22Rv1 (cell line): ENCODE results near the gene LMAN1.

Experiments
- H3K27ac ChIP-seq: fragments of 450-650 bp; 2 replicates; pipeline ENCODE4 v1.5.1; 2017
- ZFX ChIP-seq: fragments of 450-650 bp; IDR thresholded peaks from 2 replicates; pipeline ENCODE4 v1.6.1; 2017; ENCODE audit warnings: antibody characterized with exemption, borderline replicate concordance
- TF ChIP-seq, protein P1 (sequence below): fragments of 450-650 bp; IDR thresholded peaks from 2 replicates; pipeline ENCODE4 v1.5.1; 2017; ENCODE audit warnings: mild to moderate bottlenecking

LMAN1 gene

DNA sequence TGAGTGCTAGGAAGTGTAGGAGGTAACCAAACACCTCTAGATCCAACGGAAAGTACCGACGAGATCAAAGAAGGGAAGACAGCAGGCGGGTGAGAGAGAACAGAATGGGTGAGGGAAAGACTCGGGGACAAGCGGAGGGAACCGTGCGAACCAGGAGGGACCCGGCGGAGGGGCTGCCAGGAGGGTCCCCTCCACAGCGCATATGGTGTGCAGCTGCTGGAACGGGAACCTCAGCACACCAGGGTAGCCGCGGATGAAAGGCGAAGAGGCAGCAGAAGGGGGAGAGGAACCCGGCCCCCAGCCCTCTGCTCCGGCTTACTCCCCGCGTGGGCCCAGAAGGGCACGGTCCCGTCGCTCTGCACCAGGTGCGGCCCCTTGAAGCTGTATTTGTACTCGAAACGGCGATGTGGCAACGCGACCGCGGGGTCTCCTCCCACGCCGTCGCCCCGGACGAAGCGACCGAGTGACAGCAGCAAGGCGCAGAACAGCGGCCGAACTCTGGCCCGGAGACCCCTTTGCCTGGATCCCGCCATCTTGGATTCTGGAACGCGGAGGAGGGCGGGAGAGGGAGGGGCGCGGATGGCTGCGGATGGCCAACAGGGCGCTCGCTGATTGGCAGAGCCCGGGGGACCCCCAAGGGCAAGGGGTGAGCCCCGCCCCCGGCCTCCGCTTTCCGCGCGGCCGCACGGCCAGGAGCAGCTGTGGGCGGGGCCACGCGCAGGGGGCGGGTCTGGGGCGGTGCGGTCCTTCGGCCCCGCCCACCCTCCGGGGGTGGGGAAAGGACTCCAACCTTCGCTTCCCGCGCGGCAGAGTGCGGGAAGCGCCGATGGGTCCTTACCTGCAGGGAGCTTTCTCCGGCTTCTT is at the start of gene LMAN1:
Gene LMAN1, minus strand, starts transcription at position 554 of the 864 bp plus-strand sequence. Its CDS starts 21 bp downstream, at position 533.
- TF ChIP-seq ZFX, result no peak
- TF ChIP-seq, protein P1, sequence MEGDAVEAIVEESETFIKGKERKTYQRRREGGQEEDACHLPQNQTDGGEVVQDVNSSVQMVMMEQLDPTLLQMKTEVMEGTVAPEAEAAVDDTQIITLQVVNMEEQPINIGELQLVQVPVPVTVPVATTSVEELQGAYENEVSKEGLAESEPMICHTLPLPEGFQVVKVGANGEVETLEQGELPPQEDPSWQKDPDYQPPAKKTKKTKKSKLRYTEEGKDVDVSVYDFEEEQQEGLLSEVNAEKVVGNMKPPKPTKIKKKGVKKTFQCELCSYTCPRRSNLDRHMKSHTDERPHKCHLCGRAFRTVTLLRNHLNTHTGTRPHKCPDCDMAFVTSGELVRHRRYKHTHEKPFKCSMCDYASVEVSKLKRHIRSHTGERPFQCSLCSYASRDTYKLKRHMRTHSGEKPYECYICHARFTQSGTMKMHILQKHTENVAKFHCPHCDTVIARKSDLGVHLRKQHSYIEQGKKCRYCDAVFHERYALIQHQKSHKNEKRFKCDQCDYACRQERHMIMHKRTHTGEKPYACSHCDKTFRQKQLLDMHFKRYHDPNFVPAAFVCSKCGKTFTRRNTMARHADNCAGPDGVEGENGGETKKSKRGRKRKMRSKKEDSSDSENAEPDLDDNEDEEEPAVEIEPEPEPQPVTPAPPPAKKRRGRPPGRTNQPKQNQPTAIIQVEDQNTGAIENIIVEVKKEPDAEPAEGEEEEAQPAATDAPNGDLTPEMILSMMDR, result no peak
- peak within 1 kb of the TSS; percentile 76 for H3K27ac ChIP-seq

- no peak overlapping the region for H3K27ac ChIP-seq
- TF ChIP-seq, protein P1, result peak; percentile 90
- no peak for TF ChIP-seq ZFX
Measured at GRCh38 chr18:59402432-59403090, 43.5 kb upstream of the LMAN1 start.

- no peak overlapping the region for H3K27ac ChIP-seq
- TF ChIP-seq, protein P1, result no peak
- no peak for TF ChIP-seq ZFX
Measured at GRCh38 chr18:59400407-59400806, 41.3 kb upstream of the LMAN1 start.

DNA sequence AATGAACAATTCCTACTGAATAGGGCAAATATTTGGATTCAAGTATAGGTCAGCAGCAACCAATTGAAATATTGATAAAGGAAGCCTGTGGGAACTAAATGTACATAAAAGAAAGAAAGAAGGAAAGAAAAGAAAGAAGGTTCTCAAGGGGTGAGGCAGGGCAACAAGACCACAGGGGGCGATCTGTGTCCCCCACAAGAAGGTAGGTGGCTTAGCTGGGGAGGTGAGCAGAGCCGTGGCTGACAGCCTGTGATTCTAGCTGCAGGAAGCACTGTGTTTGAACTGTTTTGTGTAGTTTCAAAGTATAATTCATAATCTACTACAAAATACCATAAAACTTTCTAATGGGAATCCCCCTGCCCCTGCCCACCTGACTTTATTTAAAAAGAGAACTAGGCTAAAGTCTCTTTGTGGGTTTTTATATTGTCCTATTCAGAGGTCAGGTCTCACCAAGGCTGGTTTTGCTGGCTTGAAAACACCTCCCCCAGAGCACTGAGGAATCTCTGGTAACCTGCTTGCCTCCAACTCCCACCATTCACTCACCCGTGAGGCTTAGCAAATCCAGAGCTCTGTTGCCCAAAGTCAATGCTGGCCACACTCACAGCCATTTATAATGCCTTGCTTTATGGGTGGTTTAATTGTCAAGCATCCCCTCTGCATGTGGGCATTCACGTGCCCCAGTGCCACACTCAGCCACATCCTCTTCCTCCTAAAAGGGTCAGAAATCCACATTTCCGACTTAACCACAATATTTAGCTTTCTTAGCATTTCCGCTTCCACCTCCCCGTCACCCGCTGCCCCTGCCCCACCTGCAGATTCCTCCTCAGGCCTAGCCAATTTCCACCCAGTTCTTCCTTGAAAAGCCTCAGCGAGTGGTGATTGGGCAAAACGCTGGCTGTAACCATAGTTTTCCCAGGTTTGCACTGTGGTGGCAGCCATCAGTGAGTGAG is 36.4 kb upstream of the LMAN1 start:
- no peak for TF ChIP-seq ZFX
- TF ChIP-seq, protein P1, result no peak
- no peak overlapping the region for H3K27ac ChIP-seq

- H3K27ac ChIP-seq, result no peak overlapping the region
- TF ChIP-seq, protein P1, result no peak
- TF ChIP-seq ZFX, result no peak
Measured at GRCh38 chr18:59393381-59393780, 34.3 kb upstream of the LMAN1 start.

- TF ChIP-seq ZFX, result no peak
- TF ChIP-seq, protein P1, result no peak
- no peak overlapping the region for H3K27ac ChIP-seq
Measured at GRCh38 chr18:59388817-59389216, 29.8 kb upstream of the LMAN1 start.
